ENCODE measurements around the gene ZNF367. TPM values are rescaled to one million over a fixed set of nuclear protein-coding genes. Genes with fewer than 3 reads are reported as not detected.

Gene ZNF367
- total RNA-seq, 2 donors from 2014 or later, result 0.75 to 1.2 TPM

GRCh38 chr9:96344458-96345180, 73.6 kb downstream of the ZNF367 start:
- peaks cover 0 to 6% of the 10 kb centered on the region in 2 donors for H3K9me3 ChIP-seq
- peak overlapping the region; percentile 9 to 68 for H3K27ac ChIP-seq
- TF ChIP-seq CTCF (IDR thresholded peaks at IDR 0.05), result no peak
- H3K4me3 ChIP-seq, result no peak overlapping the region
- H3K36me3 ChIP-seq, result peaks cover 18% of the 10 kb centered on the region
- peaks cover 0 to 21% of the 10 kb centered on the region in 2 donors for H3K4me1 ChIP-seq
- DNase-seq (ENCODE audit: low spot score), result peak; percentile 84
- H3K27me3 ChIP-seq, result no peaks in the 10 kb centered on the region

GRCh38 chr9:96343515-96344360, 74.4 kb downstream of the ZNF367 start:
- peaks cover 15% of the 10 kb centered on the region for H3K36me3 ChIP-seq
- no peak overlapping the region for H3K4me3 ChIP-seq
- DNase-seq (ENCODE audit: low spot score), result no peak
- peaks cover 0 to 21% of the 10 kb centered on the region in 2 donors for H3K4me1 ChIP-seq
- H3K9me3 ChIP-seq, result peaks cover 0 to 6% of the 10 kb centered on the region in 2 donors
- peak overlapping the region; percentile 5 to 52 for H3K27ac ChIP-seq
- H3K27me3 ChIP-seq, result no peaks in the 10 kb centered on the region
- no peak for TF ChIP-seq CTCF (IDR thresholded peaks at IDR 0.05)

- Histone ChIP-seq H3K4me3 (no peak overlapping the region), H3K27me3 (no peaks in the 10 kb centered on the region), H3K4me1 (peaks cover 0 to 21% of the 10 kb centered on the region in 2 donors), H3K9me3 (no peaks in the 10 kb centered on the region), H3K36me3 (peaks cover 6% of the 10 kb centered on the region), H3K27ac (peak overlapping the region in 1 of 2 donors; percentile 29)
- no peak for DNase-seq (ENCODE audit: low spot score)
- TF ChIP-seq CTCF (IDR thresholded peaks at IDR 0.05), result no peak
Observed at GRCh38 chr9:96342571-96343245, 75.5 kb downstream of the ZNF367 start.

- Histone ChIP-seq H3K27ac (no peak overlapping the region), H3K9me3 (no peaks in the 10 kb centered on the region), H3K4me3 (no peak overlapping the region), H3K4me1 (peaks cover 0 to 21% of the 10 kb centered on the region in 2 donors), H3K27me3 (no peaks in the 10 kb centered on the region), H3K36me3 (peaks cover 6% of the 10 kb centered on the region)
- TF ChIP-seq CTCF (IDR thresholded peaks at IDR 0.05), result no peak
- DNase-seq (ENCODE audit: low spot score), result no peak
Observed at GRCh38 chr9:96340707-96341106, 77.5 kb downstream of the ZNF367 start.

GRCh38 chr9:96338299-96338698, 79.9 kb downstream of the ZNF367 start:
- no peak overlapping the region for H3K4me3 ChIP-seq
- TF ChIP-seq CTCF (IDR thresholded peaks at IDR 0.05), result no peak
- H3K9me3 ChIP-seq, result no peaks in the 10 kb centered on the region
- peaks cover 6% of the 10 kb centered on the region for H3K36me3 ChIP-seq
- H3K4me1 ChIP-seq, result peaks cover 0 to 7% of the 10 kb centered on the region in 2 donors
- DNase-seq (ENCODE audit: low spot score), result no peak
- no peak overlapping the region for H3K27ac ChIP-seq
- H3K27me3 ChIP-seq, result no peaks in the 10 kb centered on the region

Other genes starting within 250 kb of the ZNF367 start
- gene HSD17B3, start 116.2 kb downstream of the ZNF367 start, total RNA-seq, result not detected
- 10 to 100 TPM in 1 of 2 donors, 1 to 10 TPM in 1; 9.7 to 14.5 TPM for gene SLC35D2, start 34.7 kb downstream of the ZNF367 start, total RNA-seq
- 10 to 100 TPM; 16.5 to 20.5 TPM for gene HABP4, start 31.8 kb upstream of the ZNF367 start, total RNA-seq
- 10 to 100 TPM; 18.4 to 19.2 TPM for gene CDC14B, start 201.5 kb upstream of the ZNF367 start, total RNA-seq
- 10 to 100 TPM; 14.2 to 22.4 TPM for gene PRXL2C, start 236.9 kb upstream of the ZNF367 start, total RNA-seq

Data from right atrium auricular region (tissue), 2 donors.